CD4-positive, alpha-beta memory T cell (primary cell): ENCODE results near the gene CGNL1. TPM values are rescaled to one million over a fixed set of nuclear protein-coding genes. Genes with fewer than 3 reads are reported as not detected.

Source experiments
- CTCF ChIA-PET: fragments of 350-600 bp; sonication (Branson Sonifier 250); formaldehyde crosslinking; loops from one replicate; lab custom pipeline; 2021; ENCODE audit warnings: inconsistent platforms; ENCODE audit not compliant: partially characterized antibody; lab: Charles Lee
- POLR2A ChIA-PET: fragments of 350-600 bp; sonication (Branson Sonifier 250); formaldehyde crosslinking; loops from one replicate; lab custom pipeline; 2021; ENCODE audit not compliant: partially characterized antibody; lab: Charles Lee
- DNase-seq, 5 donors: peaks; one replicate each; pipeline versions ENCODE4 v3.0.0 to v3.0.0-alpha.2; 2020 to 2022; ENCODE audit warnings: mixed read lengths in 1 of 5
- H3K27ac ChIP-seq: one replicate; pipeline ENCODE4 v1.7.0; 2013; ENCODE audit warnings: low read depth, low read length
- H3K27me3 ChIP-seq: 2 replicates; pipeline ENCODE4 v1.7.0; 2013; ENCODE audit warnings: mild to moderate bottlenecking, low read length, moderate library complexity; ENCODE audit not compliant: insufficient read depth
- H3K36me3 ChIP-seq: 2 replicates; pipeline ENCODE4 v1.7.0; 2013; ENCODE audit warnings: mild to moderate bottlenecking, low read length, moderate library complexity; ENCODE audit not compliant: insufficient read depth
- H3K4me1 ChIP-seq: 2 replicates; pipeline ENCODE4 v1.7.0; 2013; ENCODE audit warnings: mild to moderate bottlenecking, low read length, moderate library complexity; ENCODE audit not compliant: insufficient read depth
- H3K4me3 ChIP-seq, 2 donors: one replicate each; pipeline ENCODE4 v1.7.0; 2013; ENCODE audit warnings: low read length in 2 of 2, mild to moderate bottlenecking in 1 of 2
- H3K9me3 ChIP-seq, 2 donors: one replicate each; pipeline ENCODE4 v1.7.0; 2013; ENCODE audit warnings: low read length in 2 of 2, control low read depth in 1 of 2; ENCODE audit not compliant: control insufficient read depth in 1 of 2
- H3K27ac Mint-ChIP-seq, 7 donors: one replicate each; pipeline ENCODE4 v1.8.0; 2020 to 2021; ENCODE audit warnings: mixed read lengths in 7 of 7, mild to moderate bottlenecking in 6 of 7, inconsistent platforms in 3 of 7, moderate library complexity in 3 of 7
- H3K27me3 Mint-ChIP-seq, 2 donors: one replicate each; pipeline ENCODE4 v1.8.0; 2020 to 2021; ENCODE audit warnings: mixed read lengths in 2 of 2
- H3K36me3 Mint-ChIP-seq, 2 donors: one replicate each; pipeline ENCODE4 v1.8.0; 2020 to 2021; ENCODE audit warnings: mixed read lengths in 2 of 2, inconsistent platforms in 1 of 2, mild to moderate bottlenecking in 1 of 2
- H3K4me1 Mint-ChIP-seq, 4 donors: one replicate each; pipeline ENCODE4 v1.8.0; 2020 to 2021; ENCODE audit warnings: mixed read lengths in 4 of 4, mild to moderate bottlenecking in 1 of 4
- H3K4me3 Mint-ChIP-seq, 8 donors: one replicate each; pipeline ENCODE4 v1.8.0; 2020 to 2021; ENCODE audit warnings: mixed read lengths in 8 of 8, mild to moderate bottlenecking in 7 of 8, moderate library complexity in 6 of 8, inconsistent platforms in 3 of 8
- H3K9me3 Mint-ChIP-seq, 8 donors: one replicate each; pipeline ENCODE4 v1.8.0; 2020 to 2021; ENCODE audit warnings: mixed read lengths in 8 of 8, mild to moderate bottlenecking in 5 of 8, inconsistent platforms in 3 of 8, moderate library complexity in 1 of 8
- intact Hi-C: fragments of 100-400 bp; cut with micrococcal nuclease; formaldehyde crosslinking; loops from one replicate; pipeline ENCODE4 v1.15.1; 2023
- polyA plus RNA-seq, 2 donors: library from polyadenylated mRNA; unstranded; fragments of 300-500 nt; fragmentation: Illumina TruSeq; gene quantifications; one replicate each; pipeline ENCODE4 v1.2.3, GENCODE V29; 2021
- total RNA-seq, 2 experiments: library from RNA; stranded (reverse); gene quantifications; one replicate each; pipeline ENCODE4 v1.2.3, GENCODE V29; 2021

CGNL1 gene
- total and polyA plus RNA-seq, 4 experiments from 2014 or later: not detected

DNA sequence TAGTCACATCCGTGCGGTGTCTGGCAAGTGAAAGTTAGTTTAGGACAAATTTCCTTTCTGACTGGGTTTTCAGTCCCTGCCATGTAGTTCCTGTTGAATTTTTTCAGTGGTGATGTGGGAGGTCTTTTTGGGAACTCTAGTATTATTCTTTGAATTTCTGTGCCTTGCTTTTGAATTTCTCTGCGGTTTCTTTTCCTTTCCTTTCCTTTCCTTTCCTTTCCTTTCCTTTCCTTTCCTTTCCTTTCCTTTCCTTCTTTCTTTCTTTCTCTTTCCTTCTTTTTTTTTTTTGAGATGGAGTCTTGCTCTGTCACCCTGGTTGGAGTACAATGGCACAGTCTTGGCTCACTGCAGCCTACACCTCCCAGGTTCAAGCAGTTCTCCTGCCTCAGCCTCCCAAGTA, 88.2 kb downstream of the CGNL1 start:
- Mint-ChIP-seq H3K27ac (no peak overlapping the region), H3K27me3 (peaks cover 10 to 15% of the 10 kb centered on the region in 2 donors), H3K9me3 (peaks cover 0 to 4% (median 0%) of the 10 kb centered on the region in 8 donors), H3K36me3 (no peaks in the 10 kb centered on the region), H3K4me3 (no peak overlapping the region), H3K4me1 (no peaks in the 10 kb centered on the region)
- no peaks in the 10 kb centered on the region for H3K27me3 ChIP-seq
- H3K36me3 ChIP-seq: no peaks in the 10 kb centered on the region
- DNase-seq: no peak
- no peaks in the 10 kb centered on the region for H3K4me1 ChIP-seq
- ChIA-PET CTCF (no interaction called here), POLR2A (no interaction called here)
- H3K27ac ChIP-seq: no peak overlapping the region
- H3K4me3 ChIP-seq: no peak overlapping the region
- H3K9me3 ChIP-seq: no peaks in the 10 kb centered on the region
- intact Hi-C loops: no loop called here

DNA sequence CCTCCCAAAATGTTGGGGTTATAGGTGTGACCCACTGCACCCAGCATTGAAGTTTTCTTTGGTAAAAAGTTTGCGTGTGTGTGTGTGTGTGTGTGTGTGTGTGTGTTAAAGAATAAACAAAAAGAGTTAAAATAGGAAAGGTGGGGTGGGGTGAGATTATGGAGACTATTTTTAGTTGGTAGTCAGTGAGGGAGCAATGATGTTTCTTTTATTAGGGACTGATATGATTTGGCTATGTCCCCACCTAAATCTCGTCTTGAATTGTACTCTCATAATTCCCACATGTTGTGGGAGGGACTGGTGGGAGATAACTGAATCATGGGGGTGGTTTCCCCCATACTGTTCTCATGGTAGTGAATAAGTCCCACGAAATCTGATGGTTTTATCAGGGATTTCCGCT, 92.2 kb downstream of the CGNL1 start:
- Histone ChIP-seq H3K4me1 (no peaks in the 10 kb centered on the region), H3K36me3 (no peaks in the 10 kb centered on the region), H3K27me3 (no peaks in the 10 kb centered on the region), H3K27ac (no peak overlapping the region), H3K9me3 (no peaks in the 10 kb centered on the region), H3K4me3 (no peak overlapping the region)
- no peaks in the 10 kb centered on the region for H3K36me3 Mint-ChIP-seq
- H3K9me3 Mint-ChIP-seq: peaks cover 0 to 4% (median 0%) of the 10 kb centered on the region in 8 donors
- no peaks in the 10 kb centered on the region for H3K4me1 Mint-ChIP-seq
- ChIA-PET CTCF (no interaction called here), POLR2A (no interaction called here)
- H3K27me3 Mint-ChIP-seq: peaks cover 25 to 28% of the 10 kb centered on the region in 2 donors
- intact Hi-C loops: no loop called here
- no peak for DNase-seq
- H3K4me3 Mint-ChIP-seq: no peak overlapping the region
- no peak overlapping the region for H3K27ac Mint-ChIP-seq

- H3K27ac Mint-ChIP-seq: no peak overlapping the region
- Histone ChIP-seq H3K36me3 (no peaks in the 10 kb centered on the region), H3K4me3 (no peak overlapping the region), H3K9me3 (no peaks in the 10 kb centered on the region), H3K4me1 (no peaks in the 10 kb centered on the region), H3K27me3 (no peaks in the 10 kb centered on the region), H3K27ac (no peak overlapping the region)
- peaks cover 30 to 31% of the 10 kb centered on the region in 2 donors for H3K27me3 Mint-ChIP-seq
- peaks cover 0 to 4% (median 0%) of the 10 kb centered on the region in 8 donors for H3K9me3 Mint-ChIP-seq
- no peak for DNase-seq
- H3K36me3 Mint-ChIP-seq: no peaks in the 10 kb centered on the region
- no peaks in the 10 kb centered on the region for H3K4me1 Mint-ChIP-seq
- ChIA-PET POLR2A (no interaction called here), CTCF (no interaction called here)
- no peak overlapping the region for H3K4me3 Mint-ChIP-seq
- intact Hi-C loops: no loop called here
These were observed 94.2 kb downstream of the CGNL1 start for GRCh38 chr15:57470543-57470942.

- Mint-ChIP-seq H3K4me1 (no peaks in the 10 kb centered on the region), H3K9me3 (no peaks in the 10 kb centered on the region), H3K27ac (no peak overlapping the region), H3K36me3 (no peaks in the 10 kb centered on the region), H3K27me3 (peaks cover 27 to 34% of the 10 kb centered on the region in 2 donors), H3K4me3 (no peak overlapping the region)
- H3K36me3 ChIP-seq: no peaks in the 10 kb centered on the region
- no peaks in the 10 kb centered on the region for H3K27me3 ChIP-seq
- no peaks in the 10 kb centered on the region for H3K9me3 ChIP-seq
- intact Hi-C loops: no loop called here
- no peak overlapping the region for H3K4me3 ChIP-seq
- ChIA-PET CTCF (no interaction called here), POLR2A (no interaction called here)
- H3K27ac ChIP-seq: no peak overlapping the region
- no peak for DNase-seq
- no peaks in the 10 kb centered on the region for H3K4me1 ChIP-seq
These were observed 96.6 kb downstream of the CGNL1 start for GRCh38 chr15:57472861-57473260.

DNA sequence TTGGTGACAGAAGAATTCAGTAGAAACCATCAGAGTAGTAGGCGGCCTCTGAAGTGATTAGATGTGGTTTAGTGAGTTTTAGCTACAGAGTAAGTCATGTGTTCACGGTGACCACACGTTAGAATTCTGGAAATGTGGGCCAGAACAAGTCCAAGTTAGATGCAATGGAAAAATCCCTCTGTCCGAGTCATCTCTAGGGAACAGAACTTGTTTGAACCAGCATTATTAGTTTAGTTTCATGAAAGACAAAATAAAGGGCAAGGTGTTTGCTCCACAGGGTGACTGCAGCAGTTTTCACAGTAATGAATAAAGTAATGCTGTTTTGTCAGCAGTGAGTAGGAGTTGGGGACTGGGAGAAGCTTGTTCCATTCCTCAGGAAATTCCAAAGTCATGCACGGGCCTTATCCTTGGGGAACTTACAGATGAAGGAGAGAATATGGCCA, 100.2 kb downstream of the CGNL1 start:
- Histone ChIP-seq H3K27ac (no peak overlapping the region), H3K27me3 (no peaks in the 10 kb centered on the region), H3K4me3 (no peak overlapping the region), H3K9me3 (no peaks in the 10 kb centered on the region), H3K4me1 (no peaks in the 10 kb centered on the region), H3K36me3 (no peaks in the 10 kb centered on the region)
- H3K9me3 Mint-ChIP-seq: peaks cover 0 to 3% (median 0%) of the 10 kb centered on the region in 8 donors
- H3K36me3 Mint-ChIP-seq: no peaks in the 10 kb centered on the region
- H3K27ac Mint-ChIP-seq: no peak overlapping the region
- peaks cover 15 to 26% of the 10 kb centered on the region in 2 donors for H3K27me3 Mint-ChIP-seq
- intact Hi-C loops: no loop called here
- DNase-seq: no peak
- ChIA-PET CTCF (no interaction called here), POLR2A (no interaction called here)
- H3K4me1 Mint-ChIP-seq: no peaks in the 10 kb centered on the region
- H3K4me3 Mint-ChIP-seq: no peak overlapping the region

DNA sequence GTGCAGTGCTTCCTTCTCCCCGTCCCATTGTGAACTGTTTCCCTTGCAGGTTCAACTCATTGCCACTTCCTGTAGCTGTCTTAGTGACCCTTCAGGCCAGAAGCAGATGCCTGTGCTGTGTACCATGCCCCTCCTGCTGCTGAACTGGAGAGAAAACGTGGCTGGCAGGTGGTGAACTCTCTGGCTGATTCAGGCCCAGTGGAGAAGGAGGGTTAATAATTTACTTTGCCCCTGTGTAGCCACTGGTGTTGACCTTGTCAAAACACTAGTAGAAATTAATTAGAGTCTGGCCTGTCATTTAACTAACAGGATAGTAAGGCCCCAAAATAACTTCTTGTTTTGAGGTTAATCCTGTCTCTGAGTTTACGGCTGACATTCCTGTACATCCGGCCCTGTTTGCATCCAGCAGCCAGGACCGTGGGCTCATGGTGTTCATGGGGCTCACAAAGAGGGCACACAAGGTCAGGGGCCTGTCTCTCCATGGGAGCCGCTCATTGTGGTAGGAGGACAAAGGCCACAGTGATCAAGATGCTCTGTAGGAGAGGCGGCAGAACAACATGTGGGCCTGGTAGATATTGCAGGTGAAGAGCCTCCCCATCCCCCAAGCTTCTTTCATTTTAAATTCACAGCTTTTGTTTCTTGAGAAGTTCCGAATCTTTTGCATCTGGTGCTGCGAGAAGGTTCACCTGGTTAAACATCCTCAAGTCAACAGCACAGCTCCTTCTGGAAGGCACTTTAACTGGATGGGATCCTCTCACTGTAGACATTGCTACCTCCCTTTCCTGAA, 101.6 kb downstream of the CGNL1 start:
- H3K4me1 Mint-ChIP-seq: no peaks in the 10 kb centered on the region
- Histone ChIP-seq H3K4me1 (no peaks in the 10 kb centered on the region), H3K27me3 (no peaks in the 10 kb centered on the region), H3K4me3 (no peak overlapping the region), H3K9me3 (no peaks in the 10 kb centered on the region), H3K27ac (no peak overlapping the region), H3K36me3 (no peaks in the 10 kb centered on the region)
- H3K27me3 Mint-ChIP-seq: peaks cover 11 to 17% of the 10 kb centered on the region in 2 donors
- DNase-seq: no peak
- POLR2A ChIA-PET: no interaction called here
- H3K9me3 Mint-ChIP-seq: peaks cover 0 to 3% (median 0%) of the 10 kb centered on the region in 8 donors
- no peak overlapping the region for H3K4me3 Mint-ChIP-seq
- H3K27ac Mint-ChIP-seq: no peak overlapping the region
- CTCF ChIA-PET: no interaction called here
- no peaks in the 10 kb centered on the region for H3K36me3 Mint-ChIP-seq
- intact Hi-C loops: no loop called here

DNA sequence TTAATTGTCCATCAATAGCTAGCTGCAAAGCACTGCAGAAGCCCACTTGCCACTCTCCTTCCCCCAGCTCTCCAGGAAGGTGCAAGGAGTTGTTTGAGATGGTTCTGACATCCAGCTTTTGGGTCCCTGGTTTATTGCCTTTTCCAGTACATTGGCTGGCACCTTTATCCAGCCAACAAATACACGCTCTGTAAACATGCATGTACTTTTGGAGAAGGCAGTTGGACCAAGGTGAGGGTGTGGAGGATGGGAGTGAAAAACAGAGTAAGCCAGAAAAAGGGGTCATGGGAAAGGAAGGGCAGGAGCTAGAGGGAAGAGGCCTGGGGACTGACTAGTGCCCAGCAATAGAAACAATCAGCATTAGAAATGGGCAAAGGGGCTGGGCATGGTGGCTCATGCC, 102.7 kb downstream of the CGNL1 start:
- Mint-ChIP-seq H3K4me3 (no peak overlapping the region), H3K27me3 (peaks cover 11 to 15% of the 10 kb centered on the region in 2 donors), H3K27ac (no peak overlapping the region), H3K36me3 (no peaks in the 10 kb centered on the region), H3K9me3 (peaks cover 0 to 3% (median 0%) of the 10 kb centered on the region in 8 donors), H3K4me1 (no peaks in the 10 kb centered on the region)
- intact Hi-C loops: no loop called here
- no peak for DNase-seq
- Histone ChIP-seq H3K9me3 (no peaks in the 10 kb centered on the region), H3K4me3 (no peak overlapping the region), H3K27me3 (no peaks in the 10 kb centered on the region), H3K27ac (no peak overlapping the region), H3K4me1 (no peaks in the 10 kb centered on the region), H3K36me3 (no peaks in the 10 kb centered on the region)
- ChIA-PET POLR2A (no interaction called here), CTCF (no interaction called here)
